Stimulated activated CD4-positive, alpha-beta T cell treated with anti-CD3 and anti-CD28 coated beads, Interleukin-12 subunit alpha, Interleukin-12 subunit beta, amount 100 ng/mL, for 48 hours (primary cell): ENCODE measurements around the gene CHST11.
A peak's percentile ranks its signal among the peaks of the same experiment; 100 is the strongest.
"Not testable (repeated sequence)": the region's sequence is repeated elsewhere in the genome, so short reads cannot be mapped to it uniquely, and the experiment has no call there.

ENCODE experiments used
- DNase-seq, 3 donors: peaks; one replicate each; pipeline ENCODE4 v3.0.0-alpha.2; 2020; ENCODE audit warnings: low read depth in 2 of 3, low spot score in 1 of 3

CHST11 gene

GRCh38 chr12:104729610-104730446 is 273.1 kb downstream of the CHST11 start:
- no peak for DNase-seq

GRCh38 chr12:104730763-104731162 is 274.0 kb downstream of the CHST11 start:
- DNase-seq: no peak

GRCh38 chr12:104733717-104734175 is 277.0 kb downstream of the CHST11 start:
- DNase-seq: peak in 1 of 3 donors; percentile 15

GRCh38 chr12:104734541-104735095 is 277.9 kb downstream of the CHST11 start:
- no peak for DNase-seq

GRCh38 chr12:104735801-104736200 is 279.1 kb downstream of the CHST11 start:
- DNase-seq: no peak

- no peak for DNase-seq
These were observed 279.6 kb downstream of the CHST11 start for GRCh38 chr12:104736307-104736706.

- no peak for DNase-seq
These were observed 280.4 kb downstream of the CHST11 start for GRCh38 chr12:104737113-104737512.

GRCh38 chr12:104737791-104738301 is 281.1 kb downstream of the CHST11 start:
- no peak for DNase-seq

- no peak for DNase-seq
These were observed 281.6 kb downstream of the CHST11 start for GRCh38 chr12:104738331-104738730.

GRCh38 chr12:104738776-104739642 is 282.3 kb downstream of the CHST11 start:
- no peak for DNase-seq

- DNase-seq: no peak
These were observed 283.9 kb downstream of the CHST11 start for GRCh38 chr12:104740668-104741067.

GRCh38 chr12:104741077-104741476 is 284.3 kb downstream of the CHST11 start:
- DNase-seq: no peak

- DNase-seq: no peak
These were observed 285.0 kb downstream of the CHST11 start for GRCh38 chr12:104741497-104742367.

GRCh38 chr12:104742551-104743201 is 285.9 kb downstream of the CHST11 start:
- DNase-seq: no peak

GRCh38 chr12:104743202-104743580 is 286.4 kb downstream of the CHST11 start:
- DNase-seq: no peak

- not testable (repeated sequence) for DNase-seq
These were observed 287.2 kb downstream of the CHST11 start for GRCh38 chr12:104743753-104744548.

GRCh38 chr12:104746467-104747088 is 289.8 kb downstream of the CHST11 start:
- DNase-seq: no peak

- DNase-seq: no peak
These were observed 290.6 kb downstream of the CHST11 start for GRCh38 chr12:104747330-104747729.

- no peak for DNase-seq
These were observed 291.2 kb downstream of the CHST11 start for GRCh38 chr12:104747955-104748354.
